T47D (cell line): Measurements from ENCODE around the gene SLC7A9.
"Not testable (repeated sequence)": the region's sequence is repeated elsewhere in the genome, so short reads cannot be mapped to it uniquely, and the experiment has no call there.

Experiments
- DNase-seq, 2 experiments: peaks; one replicate each; pipeline versions ENCODE4 v3.0.0 to v3.0.0-alpha.2; 2011 to 2012; ENCODE audit warnings: low read depth in 1 of 2, low spot score in 1 of 2
- JUND ChIP-seq: IDR thresholded peaks from 2 replicates; pipeline ENCODE4 v1.6.1; 2012; ENCODE audit warnings: low read depth
- in situ Hi-C: cut with HindIII; loops from 2 replicates; pipeline ENCODE4 v1.10.0; 2016; ENCODE audit warnings: low sequenced_read_pairs, low pct_unique_long_range_greater_than_20kb

Gene SLC7A9

GRCh38 chr19:32852216-32852615 is 17.4 kb downstream of the SLC7A9 start:
- no peak for TF ChIP-seq JUND
- no peak for DNase-seq
- in situ Hi-C loops, result no loop called here

- DNase-seq, in situ Hi-C loops: not testable (repeated sequence)
These were observed 21.5 kb downstream of the SLC7A9 start for GRCh38 chr19:32848035-32848434.

GRCh38 chr19:32843716-32844245 is 25.8 kb downstream of the SLC7A9 start:
- no peak for DNase-seq
- in situ Hi-C loops, result no loop called here

GRCh38 chr19:32842061-32842460 is 27.5 kb downstream of the SLC7A9 start:
- no peak for TF ChIP-seq JUND
- in situ Hi-C loops, result no loop called here
- DNase-seq, result no peak

More at GRCh38 chr19:32843716-32844245, 25.8 kb downstream of the SLC7A9 start:
- no peak for TF ChIP-seq JUND

- in situ Hi-C loops, result no loop called here
- no peak for TF ChIP-seq JUND
- no peak for DNase-seq
These were observed 32.0 kb downstream of the SLC7A9 start for GRCh38 chr19:32837531-32837930.

- DNase-seq, in situ Hi-C loops: not testable (repeated sequence)
These were observed 36.2 kb downstream of the SLC7A9 start for GRCh38 chr19:32833388-32833787.

- in situ Hi-C loops, DNase-seq: not testable (repeated sequence)
These were observed 36.7 kb downstream of the SLC7A9 start for GRCh38 chr19:32832825-32833224.

GRCh38 chr19:32832094-32832493 is 37.5 kb downstream of the SLC7A9 start:
- in situ Hi-C loops, DNase-seq: not testable (repeated sequence)

GRCh38 chr19:32831611-32832010 is 38.0 kb downstream of the SLC7A9 start:
- in situ Hi-C loops, result no loop called here
- no peak for DNase-seq
- no peak for TF ChIP-seq JUND

- no peak for DNase-seq
- TF ChIP-seq JUND, result no peak
- in situ Hi-C loops, result no loop called here
These were observed 39.1 kb downstream of the SLC7A9 start for GRCh38 chr19:32830231-32831014.

GRCh38 chr19:32829345-32829896 is 40.1 kb downstream of the SLC7A9 start:
- in situ Hi-C loops, result no loop called here
- no peak for DNase-seq
- TF ChIP-seq JUND, result no peak

- in situ Hi-C loops, result no loop called here
- DNase-seq, result no peak
- TF ChIP-seq JUND, result no peak
These were observed 40.8 kb downstream of the SLC7A9 start for GRCh38 chr19:32828643-32829344.

GRCh38 chr19:32828139-32828538 is 41.4 kb downstream of the SLC7A9 start:
- in situ Hi-C loops, result no loop called here
- no peak for DNase-seq
- no peak for TF ChIP-seq JUND
